Measurements from ENCODE around the gene CHD1. TPM values are rescaled to one million over a fixed set of nuclear protein-coding genes. Genes with fewer than 3 reads are reported as not detected.

CHD1 gene
- total RNA-seq (2021; ENCODE audit: unreplicated experiment) (36.5 TPM), Bru-seq, nascent RNA (percentile 96 among the genes with signal in this experiment), BruChase-seq, experiment 1, labeled RNA remaining after a 2-hour chase (percentile 96 among the genes with signal in this experiment), BruChase-seq, experiment 2, labeled RNA remaining after a 6-hour chase (percentile 89 among the genes with signal in this experiment)
- 11.6 TPM for polyA plus RNA-seq (2012; ENCODE audit: insufficient read length)
- long read RNA-seq, full-length matches to known transcripts = 6 of 88 reads
- long read RNA-seq, partial matches to known transcripts = 69 of 88 reads
- long read RNA-seq, other reads (novel, unspliced or antisense) = 13 of 88 reads

DNA sequence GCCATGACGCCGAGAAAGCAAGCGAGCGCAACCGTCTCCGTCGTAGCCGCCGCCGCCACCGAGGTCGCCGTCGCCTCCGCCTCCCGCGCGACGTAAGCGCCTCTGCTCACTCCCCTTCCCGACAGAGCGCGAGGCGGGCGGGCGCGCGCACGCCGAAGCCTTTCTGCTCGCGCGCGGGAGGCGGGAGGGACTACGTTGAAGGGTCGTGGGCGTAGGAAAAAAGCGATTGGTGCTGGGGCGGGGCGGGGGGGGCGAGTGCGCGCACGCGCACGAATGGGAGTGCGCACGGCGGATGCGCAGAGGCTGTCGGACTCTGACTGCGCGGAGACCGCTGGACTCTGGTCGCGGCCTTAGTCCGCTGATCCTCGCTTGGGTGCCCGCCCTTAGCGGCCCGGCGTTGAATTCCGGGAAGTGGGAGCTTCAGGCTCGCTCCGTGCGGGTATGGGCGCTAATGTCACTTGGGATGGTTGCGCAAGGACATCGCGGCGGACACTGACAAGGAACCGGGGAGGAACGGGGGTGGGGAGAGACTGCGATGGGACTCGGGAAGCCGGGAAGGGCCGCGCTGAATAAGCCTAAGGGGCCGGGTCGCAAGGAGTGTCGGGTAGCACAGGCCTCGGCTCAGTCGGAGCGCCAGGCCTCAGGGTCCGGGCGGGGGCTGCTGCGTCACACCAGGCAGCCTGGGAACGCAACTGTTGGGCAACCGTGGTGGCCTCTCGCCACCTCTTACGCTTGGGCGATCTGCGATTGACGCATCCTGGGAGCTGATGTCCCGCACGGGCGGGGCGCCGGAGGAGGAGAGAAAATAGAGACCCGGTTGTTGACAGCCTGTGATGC, at the start of gene CHD1:
CHD1 (minus strand) TSS at position 135 of the 837 bp plus-strand sequence. CDS start 2,621 bp downstream, outside the sequence.
- Histone ChIP-seq H3K36me3 (ENCODE audit: control insufficient read depth, insufficient read depth, low read length) (peaks cover 15% of the 10 kb centered on the region), H3K27me3 (ENCODE audit: control insufficient read depth, insufficient read depth, low read length) (no peaks in the 10 kb centered on the region), H3K27ac (ENCODE audit: low read length) (peak within 1 kb of the TSS; percentile 94), H3K4me1 (ENCODE audit: control insufficient read depth, insufficient read depth, low read length) (peaks cover 21% of the 10 kb centered on the region; the same call in 1 of the 2 replicates), H3K9me3 (ENCODE audit: control insufficient read depth, insufficient read depth, low read depth, low read length) (no peaks in the 10 kb centered on the region), H3K4me3 (ENCODE audit: low read depth in 2 of 2, low read length in 2 of 2) (peak within 1 kb of the TSS; percentile 70 to 93)
- intact Hi-C loops (cut with micrococcal nuclease; ENCODE audit: unreplicated experiment) (loop anchor here (1.0 kb wide), 1 partner anchor 103 kb away; no protein-coding TSS in a partner anchor), in situ Hi-C loops (cut with HindIII; ENCODE audit: low pct_unique_long_range_greater_than_20kb, low sequenced_read_pairs) (no loop called here)
- POLR2A ChIA-PET = interaction anchor here (0.6 to 1.6 kb wide), 3 partner anchors 13 to 158 kb away, joined by 3 to 4 read pairs (median 4); no protein-coding TSS in a partner anchor
- no TSS peak for BruUV-seq (replicated peaks)
- peak; percentile 89 for ATAC-seq
- CTCF ChIA-PET = no interaction called here
- DNase-seq (ENCODE audit: low read depth, low spot score) = peak; percentile 79
- TF ChIP-seq, protein P1, sequence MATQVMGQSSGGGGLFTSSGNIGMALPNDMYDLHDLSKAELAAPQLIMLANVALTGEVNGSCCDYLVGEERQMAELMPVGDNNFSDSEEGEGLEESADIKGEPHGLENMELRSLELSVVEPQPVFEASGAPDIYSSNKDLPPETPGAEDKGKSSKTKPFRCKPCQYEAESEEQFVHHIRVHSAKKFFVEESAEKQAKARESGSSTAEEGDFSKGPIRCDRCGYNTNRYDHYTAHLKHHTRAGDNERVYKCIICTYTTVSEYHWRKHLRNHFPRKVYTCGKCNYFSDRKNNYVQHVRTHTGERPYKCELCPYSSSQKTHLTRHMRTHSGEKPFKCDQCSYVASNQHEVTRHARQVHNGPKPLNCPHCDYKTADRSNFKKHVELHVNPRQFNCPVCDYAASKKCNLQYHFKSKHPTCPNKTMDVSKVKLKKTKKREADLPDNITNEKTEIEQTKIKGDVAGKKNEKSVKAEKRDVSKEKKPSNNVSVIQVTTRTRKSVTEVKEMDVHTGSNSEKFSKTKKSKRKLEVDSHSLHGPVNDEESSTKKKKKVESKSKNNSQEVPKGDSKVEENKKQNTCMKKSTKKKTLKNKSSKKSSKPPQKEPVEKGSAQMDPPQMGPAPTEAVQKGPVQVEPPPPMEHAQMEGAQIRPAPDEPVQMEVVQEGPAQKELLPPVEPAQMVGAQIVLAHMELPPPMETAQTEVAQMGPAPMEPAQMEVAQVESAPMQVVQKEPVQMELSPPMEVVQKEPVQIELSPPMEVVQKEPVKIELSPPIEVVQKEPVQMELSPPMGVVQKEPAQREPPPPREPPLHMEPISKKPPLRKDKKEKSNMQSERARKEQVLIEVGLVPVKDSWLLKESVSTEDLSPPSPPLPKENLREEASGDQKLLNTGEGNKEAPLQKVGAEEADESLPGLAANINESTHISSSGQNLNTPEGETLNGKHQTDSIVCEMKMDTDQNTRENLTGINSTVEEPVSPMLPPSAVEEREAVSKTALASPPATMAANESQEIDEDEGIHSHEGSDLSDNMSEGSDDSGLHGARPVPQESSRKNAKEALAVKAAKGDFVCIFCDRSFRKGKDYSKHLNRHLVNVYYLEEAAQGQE (IDR thresholded peaks at IDR 0.05; ENCODE audit: insufficient read depth in 1 of 2, low read depth in 2 of 2, low read length in 1 of 2) = no peak
- TF ChIP-seq TCF7L2 (IDR thresholded peaks at IDR 0.05; ENCODE audit: low read depth, low read length) (no peak), SIN3A (IDR thresholded peaks at IDR 0.05; ENCODE audit: borderline replicate concordance, insufficient read depth, low read depth, low read length) (peak; percentile 67), POLR2AphosphoS5 (IDR thresholded peaks at IDR 0.05; ENCODE audit: low read depth, low read length) (peak; percentile 75)
- TF ChIP-seq, protein P2, sequence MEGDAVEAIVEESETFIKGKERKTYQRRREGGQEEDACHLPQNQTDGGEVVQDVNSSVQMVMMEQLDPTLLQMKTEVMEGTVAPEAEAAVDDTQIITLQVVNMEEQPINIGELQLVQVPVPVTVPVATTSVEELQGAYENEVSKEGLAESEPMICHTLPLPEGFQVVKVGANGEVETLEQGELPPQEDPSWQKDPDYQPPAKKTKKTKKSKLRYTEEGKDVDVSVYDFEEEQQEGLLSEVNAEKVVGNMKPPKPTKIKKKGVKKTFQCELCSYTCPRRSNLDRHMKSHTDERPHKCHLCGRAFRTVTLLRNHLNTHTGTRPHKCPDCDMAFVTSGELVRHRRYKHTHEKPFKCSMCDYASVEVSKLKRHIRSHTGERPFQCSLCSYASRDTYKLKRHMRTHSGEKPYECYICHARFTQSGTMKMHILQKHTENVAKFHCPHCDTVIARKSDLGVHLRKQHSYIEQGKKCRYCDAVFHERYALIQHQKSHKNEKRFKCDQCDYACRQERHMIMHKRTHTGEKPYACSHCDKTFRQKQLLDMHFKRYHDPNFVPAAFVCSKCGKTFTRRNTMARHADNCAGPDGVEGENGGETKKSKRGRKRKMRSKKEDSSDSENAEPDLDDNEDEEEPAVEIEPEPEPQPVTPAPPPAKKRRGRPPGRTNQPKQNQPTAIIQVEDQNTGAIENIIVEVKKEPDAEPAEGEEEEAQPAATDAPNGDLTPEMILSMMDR (IDR thresholded peaks at IDR 0.05) = no peak

DNA sequence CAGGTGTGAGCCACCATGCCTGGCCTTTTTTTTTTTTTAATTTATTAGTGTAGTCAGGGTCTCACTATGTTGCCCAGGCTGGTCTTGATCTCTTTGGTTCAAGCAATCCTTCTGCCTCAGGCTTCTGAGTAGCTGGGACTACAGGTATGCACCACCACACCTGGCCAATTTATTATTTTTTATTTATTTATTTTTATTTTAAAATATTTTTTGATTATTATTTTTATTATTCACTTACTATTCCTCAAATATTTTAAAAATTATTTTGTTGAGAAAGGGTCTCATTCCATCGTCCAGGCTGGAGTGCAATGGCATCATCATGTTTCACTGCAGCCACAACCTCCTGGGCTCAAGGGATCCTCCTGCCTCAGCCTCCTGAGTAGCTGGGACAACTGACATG, 49.7 kb upstream of the CHD1 start:
- no peak overlapping the region for H3K27ac ChIP-seq (ENCODE audit: low read length)
- no peaks in the 10 kb centered on the region for H3K4me1 ChIP-seq (ENCODE audit: control insufficient read depth, insufficient read depth, low read length)
- no peak overlapping the region for H3K4me3 ChIP-seq (ENCODE audit: low read depth in 2 of 2, low read length in 2 of 2)
- DNase-seq (ENCODE audit: low read depth, low spot score) (no peak), ATAC-seq (no peak)
- in situ Hi-C loops (cut with HindIII; ENCODE audit: low pct_unique_long_range_greater_than_20kb, low sequenced_read_pairs) = no loop called here
- H3K9me3 ChIP-seq (ENCODE audit: control insufficient read depth, insufficient read depth, low read depth, low read length) = no peaks in the 10 kb centered on the region
- no peaks in the 10 kb centered on the region for H3K36me3 ChIP-seq (ENCODE audit: control insufficient read depth, insufficient read depth, low read length)
- intact Hi-C loops (cut with micrococcal nuclease; ENCODE audit: unreplicated experiment) = no loop called here
- TF ChIP-seq POLR2AphosphoS5 (IDR thresholded peaks at IDR 0.05; ENCODE audit: low read depth, low read length) (no peak), TCF7L2 (IDR thresholded peaks at IDR 0.05; ENCODE audit: low read depth, low read length) (no peak)
- no TSS peak for BruUV-seq (replicated peaks)
- ChIA-PET CTCF (interaction anchor here (0.6 kb wide), 1 partner anchor 113 kb away, joined by 3 read pairs; no protein-coding TSS in a partner anchor), POLR2A (no interaction called here)
- H3K27me3 ChIP-seq (ENCODE audit: control insufficient read depth, insufficient read depth, low read length) = no peaks in the 10 kb centered on the region

Data from Panc1 (cell line).